ENCODE measurements around the gene PIEZO1.

PIEZO1 gene

GRCh38 chr16:88787579-88788314 is 2.7 kb upstream of the PIEZO1 start:
- no peak for DNase-seq (ENCODE audit: low spot score)
- in situ Hi-C loops (cut with MboI; ENCODE audit: low sequenced_read_pairs, unreplicated experiment), result no loop called here
- TF ChIP-seq, protein P1, sequence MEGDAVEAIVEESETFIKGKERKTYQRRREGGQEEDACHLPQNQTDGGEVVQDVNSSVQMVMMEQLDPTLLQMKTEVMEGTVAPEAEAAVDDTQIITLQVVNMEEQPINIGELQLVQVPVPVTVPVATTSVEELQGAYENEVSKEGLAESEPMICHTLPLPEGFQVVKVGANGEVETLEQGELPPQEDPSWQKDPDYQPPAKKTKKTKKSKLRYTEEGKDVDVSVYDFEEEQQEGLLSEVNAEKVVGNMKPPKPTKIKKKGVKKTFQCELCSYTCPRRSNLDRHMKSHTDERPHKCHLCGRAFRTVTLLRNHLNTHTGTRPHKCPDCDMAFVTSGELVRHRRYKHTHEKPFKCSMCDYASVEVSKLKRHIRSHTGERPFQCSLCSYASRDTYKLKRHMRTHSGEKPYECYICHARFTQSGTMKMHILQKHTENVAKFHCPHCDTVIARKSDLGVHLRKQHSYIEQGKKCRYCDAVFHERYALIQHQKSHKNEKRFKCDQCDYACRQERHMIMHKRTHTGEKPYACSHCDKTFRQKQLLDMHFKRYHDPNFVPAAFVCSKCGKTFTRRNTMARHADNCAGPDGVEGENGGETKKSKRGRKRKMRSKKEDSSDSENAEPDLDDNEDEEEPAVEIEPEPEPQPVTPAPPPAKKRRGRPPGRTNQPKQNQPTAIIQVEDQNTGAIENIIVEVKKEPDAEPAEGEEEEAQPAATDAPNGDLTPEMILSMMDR (IDR thresholded peaks at IDR 0.05; ENCODE audit: borderline replicate concordance, control extremely low read depth, extremely low read depth, insufficient read depth, missing control alignments), result no peak

DNA sequence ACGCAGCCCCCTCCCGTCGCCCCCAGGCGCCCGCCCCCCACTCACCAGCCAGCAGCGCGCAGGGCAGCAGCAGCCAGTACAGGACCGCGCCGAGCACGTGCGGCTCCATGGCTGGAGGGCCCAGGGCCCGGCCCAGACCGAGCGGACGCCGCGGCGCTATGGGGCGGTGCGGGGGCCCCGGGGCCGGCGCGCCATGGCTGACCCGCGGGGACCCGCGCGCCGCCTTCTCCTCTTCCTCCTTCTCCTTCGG is 239 bp downstream of the PIEZO1 start:
- in situ Hi-C loops (cut with MboI; ENCODE audit: low sequenced_read_pairs, unreplicated experiment), result no loop called here
- TF ChIP-seq, protein P1 (IDR thresholded peaks at IDR 0.05; ENCODE audit: borderline replicate concordance, control extremely low read depth, extremely low read depth, insufficient read depth, missing control alignments), result no peak
- no peak for DNase-seq (ENCODE audit: low spot score)

- TF ChIP-seq, protein P1 (IDR thresholded peaks at IDR 0.05; ENCODE audit: borderline replicate concordance, control extremely low read depth, extremely low read depth, insufficient read depth, missing control alignments), result peak; percentile 43
- peak; percentile 72 for DNase-seq (ENCODE audit: low spot score)
- in situ Hi-C loops (cut with MboI; ENCODE audit: low sequenced_read_pairs, unreplicated experiment), result no loop called here
Measured at GRCh38 chr16:88784074-88784855, 755 bp downstream of the PIEZO1 start.

DNA sequence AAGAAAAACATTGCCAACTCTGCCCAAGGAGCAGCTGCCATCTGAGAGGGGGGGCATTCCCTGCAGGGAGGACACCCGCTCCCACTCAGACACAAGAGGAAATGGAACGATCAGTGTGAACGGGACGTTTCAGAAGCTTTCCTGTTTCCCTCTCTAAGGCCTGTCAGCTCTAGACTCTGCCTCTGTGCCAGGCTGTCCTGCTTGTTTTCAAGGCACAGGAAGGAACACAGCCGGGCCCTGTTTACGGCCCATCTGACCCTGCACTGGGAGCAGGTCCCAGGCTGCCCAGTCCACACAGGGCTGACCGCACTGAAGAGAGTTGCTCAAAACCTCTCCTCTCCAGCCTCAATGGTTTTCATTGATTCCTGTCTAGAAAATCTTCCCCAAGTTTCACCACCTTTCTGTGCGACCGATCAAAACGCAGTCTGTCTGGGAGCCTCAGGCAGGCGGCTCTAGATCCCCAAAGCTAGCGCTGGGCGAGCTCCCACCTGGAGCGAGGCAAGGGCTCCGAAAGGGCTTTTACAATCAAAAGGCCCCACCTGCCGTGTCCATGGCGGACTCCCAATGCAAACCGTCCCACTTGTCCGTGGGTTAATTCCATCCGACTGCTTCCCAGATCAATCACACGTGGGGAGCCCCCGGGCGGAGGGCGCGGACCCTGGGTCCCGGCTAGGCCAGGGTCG is 1.5 kb downstream of the PIEZO1 start:
- TF ChIP-seq, protein P1 (IDR thresholded peaks at IDR 0.05; ENCODE audit: borderline replicate concordance, control extremely low read depth, extremely low read depth, insufficient read depth, missing control alignments), result no peak
- in situ Hi-C loops (cut with MboI; ENCODE audit: low sequenced_read_pairs, unreplicated experiment), result no loop called here
- no peak for DNase-seq (ENCODE audit: low spot score)

- no peak for DNase-seq (ENCODE audit: low spot score)
- in situ Hi-C loops (cut with MboI; ENCODE audit: low sequenced_read_pairs, unreplicated experiment), result no loop called here
- TF ChIP-seq, protein P1 (IDR thresholded peaks at IDR 0.05; ENCODE audit: borderline replicate concordance, control extremely low read depth, extremely low read depth, insufficient read depth, missing control alignments), result no peak
Measured at GRCh38 chr16:88782454-88783390, 2.3 kb downstream of the PIEZO1 start.

Data from GM13976 (cell line).